Hepatocyte (in vitro differentiated cells): ENCODE measurements around the gene ANKHD1. TPM values are rescaled to one million over a fixed set of nuclear protein-coding genes. Genes with fewer than 3 reads are reported as not detected.

Source experiments
- DNase-seq: peaks from one replicate; pipeline ENCODE4 v3.0.0-alpha.2; 2016; ENCODE audit warnings: low spot score
- H2AFZ ChIP-seq: fragments of 200-600 bp; sonication (generic); 2 replicates; pipeline ENCODE4 v1.6.0; 2016; ENCODE audit warnings: antibody characterized with exemption, mild to moderate bottlenecking
- H3K27ac ChIP-seq: fragments of 200-600 bp; sonication (generic); 2 replicates; pipeline ENCODE4 v1.5.1; 2016; ENCODE audit warnings: mild to moderate bottlenecking
- H3K27me3 ChIP-seq: fragments of 200-600 bp; sonication (generic); 2 replicates; pipeline ENCODE4 v1.6.1; 2016
- H3K36me3 ChIP-seq: fragments of 200-600 bp; sonication (generic); replicated peaks from 2 replicates; pipeline ENCODE4 v1.5.1; 2016; ENCODE audit warnings: low read depth; ENCODE audit not compliant: insufficient read depth
- H3K4me1 ChIP-seq: fragments of 200-600 bp; sonication (generic); 2 replicates; pipeline ENCODE4 v1.5.1; 2016; ENCODE audit warnings: mild to moderate bottlenecking, moderate library complexity; ENCODE audit not compliant: insufficient read depth
- H3K4me2 ChIP-seq: fragments of 200-600 bp; sonication (generic); 2 replicates; pipeline ENCODE4 v1.6.0; 2016
- H3K4me3 ChIP-seq: fragments of 200-600 bp; sonication (generic); 2 replicates; pipeline ENCODE4 v1.5.1; 2016; ENCODE audit warnings: mild to moderate bottlenecking
- H3K79me2 ChIP-seq: fragments of 200-600 bp; sonication (generic); 2 replicates; pipeline ENCODE4 v1.6.0; 2017; ENCODE audit warnings: mild to moderate bottlenecking
- H3K9me2 ChIP-seq: fragments of 200-600 bp; sonication (generic); replicated peaks from 2 replicates; pipeline ENCODE4 v1.6.0; 2017; ENCODE audit warnings: mild to moderate bottlenecking; ENCODE audit not compliant: insufficient read depth
- H3K9me3 ChIP-seq: fragments of 200-600 bp; sonication (generic); 2 replicates; pipeline ENCODE4 v1.5.1; 2016; ENCODE audit warnings: low read depth, mild to moderate bottlenecking
- H4K20me1 ChIP-seq: fragments of 200-600 bp; sonication (generic); 2 replicates; pipeline ENCODE4 v1.6.0; 2016; ENCODE audit warnings: mild to moderate bottlenecking; ENCODE audit not compliant: insufficient read depth, poor library complexity, severe bottlenecking
- CTCF ChIP-seq: fragments of 200-600 bp; sonication (generic); IDR thresholded peaks from 2 replicates; pipeline ENCODE4 v1.5.1; 2016; ENCODE audit warnings: antibody characterized with exemption, mild to moderate bottlenecking; ENCODE audit not compliant: poor library complexity
- EZH2 ChIP-seq: fragments of 200-600 bp; sonication (generic); IDR thresholded peaks from 2 replicates; pipeline ENCODE4 v1.6.1; 2016; ENCODE audit warnings: antibody characterized with exemption, mild to moderate bottlenecking, borderline replicate concordance
- EZH2phosphoT487 ChIP-seq: fragments of 200-600 bp; sonication (generic); IDR thresholded peaks from one replicate; pipeline ENCODE4 v1.6.1; 2018; ENCODE audit warnings: antibody characterized with exemption, mild to moderate bottlenecking, low read depth, moderate library complexity; ENCODE audit not compliant: unreplicated experiment, severe bottlenecking
- WGBS: methylation state at CpG from one replicate; pipeline ENCODE4 v1.1.6; 2016; ENCODE audit warnings: low lambda C conversion rate; ENCODE audit errors: missing lambda C conversion rate; 5-methylcytosine and 5-hydroxymethylcytosine counted together
- polyA plus RNA-seq: library from polyadenylated mRNA; unstranded; fragments of >200 nt; fragmentation: Nextera tagmentation; extraction: Ambion mirVana; gene quantifications from 2 replicates; pipeline ENCODE4 v1.2.1, GENCODE V29; 2016
- total RNA-seq: library from RNA; depleted of rRNA; stranded (reverse); fragments of >200 nt; gene quantifications from 2 replicates; pipeline ENCODE4 v1.2.3, GENCODE V29; 2014

Gene ANKHD1
- total and polyA plus RNA-seq, 2 experiments from 2014 or later: 53.6 to 70.7 TPM

GRCh38 chr5:140488914-140489313 lies 87.3 kb downstream of the ANKHD1 start:
- Histone ChIP-seq H3K4me3 (no peak overlapping the region), H3K9me2 (no peaks in the 10 kb centered on the region), H3K36me3 (no peaks in the 10 kb centered on the region), H3K9me3 (no peaks in the 10 kb centered on the region), H3K4me1 (no peaks in the 10 kb centered on the region), H3K27ac (no peak overlapping the region), H2AFZ (no peak overlapping the region), H3K4me2 (no peak overlapping the region), H3K27me3 (no peaks in the 10 kb centered on the region), H3K79me2 (no peaks in the 10 kb centered on the region), H4K20me1 (no peaks in the 10 kb centered on the region)
- no peak for TF ChIP-seq EZH2phosphoT487
- TF ChIP-seq CTCF: no peak
- TF ChIP-seq EZH2: no peak
- no peak for DNase-seq
- WGBS: 99% methylated on average over 6 of the region's 6 CpGs

GRCh38 chr5:140497897-140498296 lies 96.3 kb downstream of the ANKHD1 start:
- no peaks in the 10 kb centered on the region for H3K79me2 ChIP-seq
- H3K36me3 ChIP-seq: no peaks in the 10 kb centered on the region
- no peaks in the 10 kb centered on the region for H4K20me1 ChIP-seq
- no peaks in the 10 kb centered on the region for H3K9me2 ChIP-seq
- H3K4me1 ChIP-seq: no peaks in the 10 kb centered on the region
- no peak overlapping the region for H3K4me2 ChIP-seq
- H3K27me3 ChIP-seq: no peaks in the 10 kb centered on the region
- peak; percentile 3 for DNase-seq
- no peak overlapping the region for H3K27ac ChIP-seq
- TF ChIP-seq EZH2 (no peak), EZH2phosphoT487 (no peak), CTCF (no peak)
- H3K9me3 ChIP-seq: no peaks in the 10 kb centered on the region
- no peak overlapping the region for H3K4me3 ChIP-seq
- no peak overlapping the region for H2AFZ ChIP-seq

- no peaks in the 10 kb centered on the region for H3K9me2 ChIP-seq
- H3K4me2 ChIP-seq: no peak overlapping the region
- no peak for DNase-seq
- no peaks in the 10 kb centered on the region for H4K20me1 ChIP-seq
- H3K36me3 ChIP-seq: no peaks in the 10 kb centered on the region
- no peak for TF ChIP-seq EZH2phosphoT487
- no peaks in the 10 kb centered on the region for H3K27me3 ChIP-seq
- no peak overlapping the region for H2AFZ ChIP-seq
- H3K79me2 ChIP-seq: no peaks in the 10 kb centered on the region
- H3K4me1 ChIP-seq: no peaks in the 10 kb centered on the region
- no peak overlapping the region for H3K27ac ChIP-seq
- H3K4me3 ChIP-seq: no peak overlapping the region
- H3K9me3 ChIP-seq: no peaks in the 10 kb centered on the region
- WGBS: 97% methylated on average over 1 of the region's 1 CpG
Observed at GRCh38 chr5:140498591-140498990, 97.0 kb downstream of the ANKHD1 start.

GRCh38 chr5:140502834-140503233 lies 101.2 kb downstream of the ANKHD1 start:
- Histone ChIP-seq H3K4me3 (no peak overlapping the region), H2AFZ (no peak overlapping the region)
- TF ChIP-seq CTCF: no peak
- TF ChIP-seq EZH2phosphoT487: no peak
- TF ChIP-seq EZH2: no peak

More at GRCh38 chr5:140502834-140503233, 101.2 kb downstream of the ANKHD1 start:
- DNase-seq: no peak
- H3K9me2 ChIP-seq: no peaks in the 10 kb centered on the region
- 95% methylated on average over 2 of the region's 2 CpGs for WGBS
- H3K4me1 ChIP-seq: no peaks in the 10 kb centered on the region
- H3K4me2 ChIP-seq: no peak overlapping the region
- no peaks in the 10 kb centered on the region for H3K79me2 ChIP-seq
- no peak overlapping the region for H3K27ac ChIP-seq
- no peaks in the 10 kb centered on the region for H3K27me3 ChIP-seq
- H4K20me1 ChIP-seq: no peaks in the 10 kb centered on the region
- no peaks in the 10 kb centered on the region for H3K36me3 ChIP-seq
- H3K9me3 ChIP-seq: no peaks in the 10 kb centered on the region
